Heart left ventricle (tissue), 16 donors: Measurements from ENCODE around the gene IL17RC. TPM values are rescaled to one million over a fixed set of nuclear protein-coding genes. Genes with fewer than 3 reads are reported as not detected.

Experiments
- ATAC-seq, 4 donors: fragments of 200-7000 bp; cut with Tn5 transposase; one replicate each; pipeline ENCODE4 v1.9.1; 2020 to 2022; ENCODE audit warnings: moderate library complexity in 4 of 4, mild to moderate bottlenecking in 3 of 4, moderate number of reproducible peaks in 1 of 4
- DNase-seq, 5 donors: peaks; one replicate each; pipeline ENCODE4 v3.0.0-alpha.2; 2020
- H3K27ac ChIP-seq, 12 donors: fragments of 200-600 bp; sonication (generic) in 4 of 12; one replicate each; pipeline versions ENCODE4 v1.5.0 to v1.8.0; 2016 to 2022; ENCODE audit warnings: mild to moderate bottlenecking in 2 of 12
- H3K27me3 ChIP-seq, 9 donors: fragments of 200-600 bp; sonication (generic) in 2 of 9; one replicate each; pipeline versions ENCODE4 v1.5.1 to v1.8.0; 2016 to 2022; ENCODE audit warnings: mild to moderate bottlenecking in 3 of 9
- H3K36me3 ChIP-seq, 9 donors: fragments of 200-600 bp; sonication (generic) in 2 of 9; one replicate each; pipeline versions ENCODE4 v1.5.0 to v1.8.0; 2018 to 2022; ENCODE audit warnings: mild to moderate bottlenecking in 2 of 9
- H3K4me1 ChIP-seq, 12 donors: fragments of 200-600 bp; sonication (generic) in 4 of 12; one replicate each; pipeline versions ENCODE4 v1.5.0 to v1.8.0; 2016 to 2022; ENCODE audit warnings: mild to moderate bottlenecking in 3 of 12
- H3K4me3 ChIP-seq, 12 donors: fragments of 200-600 bp; sonication (generic) in 4 of 12; one replicate each; pipeline versions ENCODE4 v1.5.0 to v1.8.0; 2017 to 2022; ENCODE audit warnings: mild to moderate bottlenecking in 9 of 12, moderate library complexity in 4 of 12
- H3K9me3 ChIP-seq, 12 donors: fragments of 200-600 bp; sonication (generic) in 4 of 12; one replicate each; pipeline versions ENCODE4 v1.5.0 to v1.8.0; 2016 to 2022; ENCODE audit warnings: mild to moderate bottlenecking in 1 of 12
- CTCF ChIP-seq, 12 donors: fragments of 200-600 bp; sonication (generic) in 4 of 12; IDR thresholded peaks; one replicate each; pipeline versions ENCODE4 v1.5.0 to v1.8.0; 2018 to 2022; ENCODE audit warnings: antibody characterized with exemption in 12 of 12, mild to moderate bottlenecking in 5 of 12
- POLR2A ChIP-seq, 2 donors: fragments of 450-650 bp; IDR thresholded peaks; one replicate each; pipeline ENCODE4 v1.6.1; 2017; ENCODE audit warnings: antibody characterized with exemption in 2 of 2, mild to moderate bottlenecking in 2 of 2, moderate library complexity in 2 of 2
- WGBS, 4 donors: extraction: QIAGEN DNeasy Blood & Tissue Kit in 2 of 4; methylation state at CpG; one replicate each; pipeline versions ENCODE4 v1.1.5 to v1.1.7; 2013 to 2018; 5-methylcytosine and 5-hydroxymethylcytosine counted together
- intact Hi-C, 10 donors: fragments of 100-400 bp; cut with DNase I; formaldehyde crosslinking; loops; one replicate each; pipeline versions ENCODE4 v1.11.1 to v1.14.2; 2022
- polyA plus RNA-seq, 2 donors: library from polyadenylated mRNA; stranded (reverse); fragments of 200-250 nt; gene quantifications; one replicate each; pipeline ENCODE4 v1.2.3, GENCODE V29; 2013
- total RNA-seq, 9 donors: library from RNA; depleted of rRNA in 2 of 9; stranded (reverse); fragments of >200 nt in 2 of 9; fragmentation: NEBNext Ultra II Directional in 3 of 9; extraction: Animal tissue kit (Norgen Biotek cat#: 25700) in 3 of 9; gene quantifications; one replicate each; pipeline versions ENCODE4 v1.1.0 to v1.2.4, GENCODE V29; 2016 to 2023
- donor health status: ischemic (EF 13 %, LVEDD 7.1; RV severe dilation, severe dysfunction).
- donor health status: healthy with polysubstance abuse.
- donor health status: DM: no; HTN: yes; CAD: no.
- donor health status: DM: no; HTN: no; CAD: no.
- donor health status: ischemic (EF 25% LVEDD 6.9; RV normal size, moderate dysfunction).
- donor health status: ischemic (EF 25% LVEDD 5.7; RV mildly dilated, moderate dysfunction).
- donor health status: healthy.
- donor health status: DM: yes; HTN: yes; CAD: no.
- donor health status: ischemic (EF 35%, LVEDD 5.7; RV mildly dilated, moderate dysfunction).
- donor health status: nonischemic (EF 11% LVEDD 7.7; RV severe dilation, severe dysfunction).
- donor health status: DM: yes; HTN: yes; CAD: no.
- donor health status: PGD.
- donor health status: ischemic (EF 29% LVEDD 5.4; RV normal size, mild dysfunction).
- donor health status: nonischemic (EF 23%, LVEDD 6.1; RV moderate dilation, normal function).

IL17RC gene
- total and polyA plus RNA-seq, 11 donors = 20.6 to 45.3 (median 30.9) TPM

- Histone ChIP-seq H3K9me3 (no peaks in the 10 kb centered on the region), H3K27me3 (no peaks in the 10 kb centered on the region), H3K4me3 (peak overlapping the region; percentile 26 to 87 (median 63)), H3K4me1 (peaks cover 4 to 42% (median 30%) of the 10 kb centered on the region in 12 donors), H3K36me3 (peaks cover 0 to 16% (median 6%) of the 10 kb centered on the region in 9 donors), H3K27ac (peak overlapping the region; percentile 73 to 96 (median 91))
- 45 to 63% (median 57%) methylated on average over 6 to 7 of the region's 7 CpGs for WGBS, 4 donors
- peak in 1 of 4 donors; percentile 3 for ATAC-seq
- intact Hi-C loops = loop anchor here in 2 of 10 donors (1.0 to 10.0 kb wide), 7 partner anchors 16 to 414 kb away; partner anchors contain the start of genes CRELD1 (in 2 of the 2), ARPC4 (in 1 of the 2), JAGN1 (in 1 of the 2) and RPUSD3 (in 1 of the 2)
- TF ChIP-seq POLR2A (IDR thresholded peaks at IDR 0.05) = no peak
- TF ChIP-seq CTCF (IDR thresholded peaks at IDR 0.05) = no peak
- DNase-seq = no peak
These were observed 558 bp upstream of the IL17RC start for GRCh38 chr3:9916346-9916733.

DNA sequence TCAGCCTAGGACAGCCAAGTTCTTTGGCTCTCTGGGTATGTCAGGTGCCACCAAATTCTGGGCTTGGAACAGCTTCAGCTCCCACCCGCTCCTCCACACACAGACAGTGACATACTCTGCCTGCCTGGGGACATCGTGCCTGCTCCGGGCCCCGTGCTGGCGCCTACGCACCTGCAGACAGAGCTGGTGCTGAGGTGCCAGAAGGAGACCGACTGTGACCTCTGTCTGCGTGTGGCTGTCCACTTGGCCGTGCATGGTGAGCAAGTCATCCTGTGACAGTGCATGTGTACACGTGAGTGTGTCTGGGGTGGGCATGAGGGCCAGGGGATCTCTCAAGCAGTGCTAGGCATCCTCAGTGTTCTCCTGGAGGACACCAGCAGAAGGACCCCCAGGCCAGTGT lies 922 bp downstream of the IL17RC start:
- H3K4me1 ChIP-seq = peaks cover 4 to 42% (median 30%) of the 10 kb centered on the region in 12 donors
- peak overlapping the region in 10 of 12 donors; percentile 45 to 87 (median 65) for H3K4me3 ChIP-seq
- intact Hi-C loops = loop anchor here in 2 of 10 donors (2.0 to 10.0 kb wide), 6 partner anchors 15 to 416 kb away; partner anchors contain the start of genes ARPC4 (in 1 of the 2), CRELD1 (in 1 of the 2), JAGN1 (in 1 of the 2) and RPUSD3 (in 1 of the 2)
- H3K27me3 ChIP-seq = no peaks in the 10 kb centered on the region
- TF ChIP-seq POLR2A (IDR thresholded peaks at IDR 0.05) (no peak), CTCF (IDR thresholded peaks at IDR 0.05) (no peak)
- ATAC-seq = no peak
- H3K9me3 ChIP-seq = no peaks in the 10 kb centered on the region
- peak overlapping the region in 9 of 12 donors; percentile 78 to 96 (median 93) for H3K27ac ChIP-seq
- 47 to 69% (median 63%) methylated on average over 10 of the region's 10 CpGs for WGBS, 4 donors
- DNase-seq = peak in 1 of 5 donors; percentile 38
- H3K36me3 ChIP-seq = peaks cover 0 to 21% (median 9%) of the 10 kb centered on the region in 9 donors

DNA sequence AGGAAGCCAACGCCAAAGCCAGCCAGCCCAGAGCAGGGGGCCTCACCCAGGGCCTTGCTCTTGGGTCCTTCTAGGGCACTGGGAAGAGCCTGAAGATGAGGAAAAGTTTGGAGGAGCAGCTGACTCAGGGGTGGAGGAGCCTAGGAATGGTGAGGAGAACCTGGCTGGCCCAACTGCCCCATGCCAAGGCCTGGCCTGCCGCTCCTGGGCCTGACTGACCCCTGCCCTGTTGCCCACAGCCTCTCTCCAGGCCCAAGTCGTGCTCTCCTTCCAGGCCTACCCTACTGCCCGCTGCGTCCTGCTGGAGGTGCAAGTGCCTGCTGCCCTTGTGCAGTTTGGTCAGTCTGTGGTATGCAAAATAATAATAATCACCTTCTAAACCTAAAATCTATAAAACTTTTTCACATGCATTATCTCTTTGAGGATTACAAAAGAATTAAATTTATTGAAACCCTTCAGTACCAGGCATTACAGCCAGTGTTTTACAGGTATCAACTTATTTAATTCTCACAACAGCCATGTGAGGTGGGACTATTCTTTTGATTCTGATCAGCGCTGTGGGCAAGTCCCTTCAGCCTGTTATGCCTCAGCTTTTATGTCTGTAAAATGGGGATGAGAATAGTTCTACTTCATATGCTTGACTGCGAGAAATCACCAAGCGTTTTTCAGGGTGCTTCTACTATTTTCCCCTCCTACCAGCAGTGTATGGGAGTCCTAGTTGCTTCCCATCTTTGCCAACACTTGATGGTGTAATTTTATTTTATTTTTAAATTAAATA lies 1.6 kb downstream of the IL17RC start:
- 90 to 95% (median 94%) methylated on average over 8 of the region's 8 CpGs for WGBS, 4 donors
- H3K9me3 ChIP-seq = no peaks in the 10 kb centered on the region
- ATAC-seq = no peak
- H3K27ac ChIP-seq = peak overlapping the region in 1 of 12 donors; percentile 96
- peaks cover 4 to 42% (median 30%) of the 10 kb centered on the region in 12 donors for H3K4me1 ChIP-seq
- no peaks in the 10 kb centered on the region for H3K27me3 ChIP-seq
- peak overlapping the region in 1 of 12 donors; percentile 65 for H3K4me3 ChIP-seq
- no peak for DNase-seq
- TF ChIP-seq CTCF (IDR thresholded peaks at IDR 0.05) (no peak), POLR2A (IDR thresholded peaks at IDR 0.05) (no peak)
- H3K36me3 ChIP-seq = peaks cover 0 to 24% (median 9%) of the 10 kb centered on the region in 9 donors
- intact Hi-C loops = loop anchor here in 2 of 10 donors (5.0 to 10.0 kb wide), 4 partner anchors 74 to 416 kb away; partner anchors contain the start of genes ARPC4 (in 1 of the 2), RPUSD3 (in 1 of the 2), TADA3 (in 1 of the 2) and TTLL3 (in 1 of the 2)

DNA sequence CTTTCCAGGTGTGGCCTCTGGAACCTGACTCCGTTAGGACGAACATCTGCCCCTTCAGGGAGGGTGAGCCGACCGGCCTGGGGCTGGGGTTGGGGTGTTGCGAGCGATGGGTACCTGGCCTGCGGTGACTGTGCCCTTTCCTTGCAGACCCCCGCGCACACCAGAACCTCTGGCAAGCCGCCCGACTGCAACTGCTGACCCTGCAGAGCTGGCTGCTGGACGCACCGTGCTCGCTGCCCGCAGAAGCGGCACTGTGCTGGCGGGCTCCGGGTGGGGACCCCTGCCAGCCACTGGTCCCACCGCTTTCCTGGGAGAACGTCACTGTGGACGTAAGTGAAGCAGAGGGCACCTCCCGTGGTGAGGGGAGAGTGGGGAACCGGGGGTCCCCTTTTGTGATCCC lies 11.3 kb downstream of the IL17RC start:
- DNase-seq (peak in 1 of 5 donors; percentile 64), ATAC-seq (no peak)
- intact Hi-C loops = no loop called here
- Histone ChIP-seq H3K4me3 (no peak overlapping the region), H3K27me3 (no peaks in the 10 kb centered on the region), H3K4me1 (peaks cover 0 to 13% (median 8%) of the 10 kb centered on the region in 12 donors), H3K36me3 (peaks cover 0 to 62% (median 48%) of the 10 kb centered on the region in 9 donors), H3K27ac (no peak overlapping the region), H3K9me3 (no peaks in the 10 kb centered on the region)
- 95 to 98% (median 97%) methylated on average over 8 to 23 of the region's 23 CpGs for WGBS, 4 donors
- TF ChIP-seq POLR2A (IDR thresholded peaks at IDR 0.05) = no peak
